HepG2 (cell line): ENCODE data around the gene ARMC5. TPM values are rescaled to one million over a fixed set of nuclear protein-coding genes. Genes with fewer than 3 reads are reported as not detected.

Experiments
- ASH2L ChIP-seq: fragments of 300-600, 200-600 bp; sonication (generic); IDR thresholded peaks from 2 replicates; pipeline ENCODE4 v1.7.0; 2017; ENCODE audit warnings: low read depth, mild to moderate bottlenecking, moderate library complexity, mixed read lengths, low read length; ENCODE audit not compliant: insufficient read length
- CERS6 ChIP-seq: sonication (generic); formaldehyde crosslinking; IDR thresholded peaks from 2 replicates; pipeline ENCODE4 v1.5.0; 2020; ENCODE audit warnings: missing genetic modification reagents
- E2F5 ChIP-seq: sonication (generic); formaldehyde crosslinking; conservative IDR thresholded peaks from 2 replicates; pipeline ENCODE4 v1.4.0; 2020; ENCODE audit warnings: missing genetic modification reagents
- FOSL2 ChIP-seq: sonication (generic); formaldehyde crosslinking; IDR thresholded peaks from 2 replicates; pipeline ENCODE4 v1.4.0; 2020; ENCODE audit warnings: missing genetic modification reagents
- HOXA5 ChIP-seq: sonication (generic); formaldehyde crosslinking; IDR thresholded peaks from 2 replicates; pipeline ENCODE4 v1.4.0; 2020; ENCODE audit warnings: missing genetic modification reagents
- MXD3 ChIP-seq: IDR thresholded peaks from 2 replicates; pipeline ENCODE4 v1.6.1; 2016; ENCODE audit warnings: mild to moderate bottlenecking, missing biosample characterization, missing genetic modification reagents
- MYPOP ChIP-seq: sonication (generic); formaldehyde crosslinking; IDR thresholded peaks from 2 replicates; pipeline ENCODE4 v1.8.1; 2023; ENCODE audit warnings: mild to moderate bottlenecking, moderate library complexity, missing genetic modification reagents
- NR2C2 ChIP-seq: sonication (generic); formaldehyde crosslinking; IDR thresholded peaks from 2 replicates; pipeline ENCODE4 v1.4.0; 2020; ENCODE audit warnings: missing genetic modification reagents, mild to moderate bottlenecking, moderate library complexity, borderline replicate concordance
- POLR2AphosphoS5 ChIP-seq: IDR thresholded peaks from 2 replicates; pipeline ENCODE4 v1.6.1; 2012; ENCODE audit warnings: low read depth, low read length
- SNAI1 ChIP-seq: sonication (generic); formaldehyde crosslinking; IDR thresholded peaks from 2 replicates; pipeline ENCODE4 v1.5.0; 2020; ENCODE audit warnings: mild to moderate bottlenecking, missing genetic modification reagents, borderline replicate concordance
- TBX2 ChIP-seq: sonication (generic); formaldehyde crosslinking; IDR thresholded peaks from 2 replicates; pipeline ENCODE4 v1.5.0; 2020; ENCODE audit warnings: missing genetic modification reagents, mild to moderate bottlenecking, borderline replicate concordance
- TP53 ChIP-seq: sonication (generic); formaldehyde crosslinking; conservative IDR thresholded peaks from 2 replicates; pipeline ENCODE4 v1.4.0; 2020; ENCODE audit warnings: missing genetic modification reagents
- ZFP91 ChIP-seq: sonication (generic); formaldehyde crosslinking; IDR thresholded peaks from 2 replicates; pipeline ENCODE4 v1.9.0; 2022; ENCODE audit warnings: missing genetic modification reagents, mild to moderate bottlenecking, borderline replicate concordance
- ZNF18 ChIP-seq: sonication (generic); formaldehyde crosslinking; IDR thresholded peaks from 2 replicates; pipeline ENCODE4 v1.8.0; 2022; ENCODE audit warnings: mild to moderate bottlenecking, missing genetic modification reagents; ENCODE audit not compliant: insufficient replicate concordance
- ZNF276 ChIP-seq: sonication (generic); formaldehyde crosslinking; IDR thresholded peaks from 2 replicates; pipeline ENCODE4 v1.4.0; 2020; ENCODE audit warnings: mild to moderate bottlenecking, low read depth, missing genetic modification reagents
- ZNF350 ChIP-seq: sonication (generic); formaldehyde crosslinking; IDR thresholded peaks from 2 replicates; pipeline ENCODE4 v1.4.0; 2020; ENCODE audit warnings: mild to moderate bottlenecking, low read depth, missing genetic modification reagents, borderline replicate concordance
- ZNF556 ChIP-seq: sonication (generic); formaldehyde crosslinking; IDR thresholded peaks from 2 replicates; pipeline ENCODE4 v1.4.0; 2020; ENCODE audit warnings: mild to moderate bottlenecking, missing genetic modification reagents, borderline replicate concordance
- ZNF891 ChIP-seq: sonication (generic); formaldehyde crosslinking; IDR thresholded peaks from 2 replicates; pipeline ENCODE4 v1.5.0; 2020; ENCODE audit warnings: mild to moderate bottlenecking, missing genetic modification reagents
- polyA plus RNA-seq, 8 experiments: library from polyadenylated mRNA; depleted of rRNA in 3 of 8; stranded (reverse) in 7 of 8; unstranded in 1 of 8; fragments of >200 nt; fragmentation: Illumina TruSeq in 4 of 8; extraction: Trizol in 4 of 8; gene quantifications; 2 replicates each; pipeline versions ENCODE4 v1.2.1 to v1.2.3, GENCODE V29; 2011 to 2016; ENCODE audit warnings: low read depth in 4 of 8, missing spikeins in 1 of 8, mixed read lengths in 1 of 8; ENCODE audit not compliant: insufficient read depth in 1 of 8
- total RNA-seq, 5 experiments: library from RNA; depleted of rRNA; stranded (reverse); fragments of >200 nt; fragmentation: Illumina TruSeq; extraction: Trizol; gene quantifications; 2 replicates each; pipeline ENCODE4 v1.2.3, GENCODE V29; 2016; ENCODE audit warnings: low read depth in 1 of 5

Gene ARMC5
- total and polyA plus RNA-seq, 2 of the 13 experiments (the other 11 are each of a cell fraction or from before 2014, with no cell fraction given): 10.8 to 22.3 TPM

- TF ChIP-seq ZNF276 (no peak), ZFP91 (CRISPR knock-in tag) (peak; percentile 72; the same call in 1 of the 2 replicates), TP53 (CRISPR knock-in tag) (0 out of 2 replicates have a peak, but pooled peaks have one; percentile 47), MYPOP (no peak), CERS6 (no peak), SNAI1 (CRISPR knock-in tag) (no peak), POLR2AphosphoS5 (peak; percentile 44; the same call in 1 of the 2 replicates), MXD3 (CRISPR knock-in tag) (peak; percentile 70), ZNF556 (CRISPR knock-in tag) (0 out of 2 replicates have a peak, but pooled peaks have one; percentile 22), ASH2L (no peak), TBX2 (peak; percentile 83), HOXA5 (no peak), ZNF891 (CRISPR knock-in tag) (no peak), FOSL2 (0 out of 2 replicates have a peak, but pooled peaks have one; percentile 37), NR2C2 (CRISPR knock-in tag) (peak; percentile 39; the same call in 1 of the 2 replicates), ZNF350 (CRISPR knock-in tag) (peak; percentile 54), ZNF18 (CRISPR knock-in tag) (peak; percentile 73), E2F5 (no peak)
Measured at GRCh38 chr16:31484491-31485171, 25.3 kb downstream of the ARMC5 start (continued).
